CD4-positive, CD25-positive, alpha-beta regulatory T cell (primary cell): Measurements from ENCODE around the gene FAM168A. TPM values are rescaled to one million over a fixed set of nuclear protein-coding genes. Genes with fewer than 3 reads are reported as not detected.
A peak's percentile ranks its signal among the peaks of the same experiment; 100 is the strongest.

Experiments
- ATAC-seq, 2 donors: fragments of 150-1000 bp; cut with Tn5 transposase; one replicate each; pipeline ENCODE4 v1.10.0; 2021; ENCODE audit warnings: low read depth in 2 of 2, moderate number of reproducible peaks in 2 of 2, moderate library complexity in 1 of 2
- DNase-seq, 3 donors: peaks; one replicate each; pipeline versions ENCODE4 v3.0.0 to v3.0.0-alpha.2; 2012 to 2022; ENCODE audit warnings: mixed read lengths in 1 of 3
- H3K27ac ChIP-seq: one replicate; pipeline ENCODE4 v1.7.0; 2013; ENCODE audit warnings: mild to moderate bottlenecking, low read length; ENCODE audit not compliant: insufficient read depth, poor library complexity, severe bottlenecking
- H3K27me3 ChIP-seq: one replicate; pipeline ENCODE4 v1.7.0; 2013; ENCODE audit warnings: low read length; ENCODE audit not compliant: control insufficient read depth, insufficient read depth
- H3K36me3 ChIP-seq: one replicate; pipeline ENCODE4 v1.7.0; 2013; ENCODE audit warnings: mild to moderate bottlenecking, low read length, moderate library complexity; ENCODE audit not compliant: control insufficient read depth, insufficient read depth
- H3K4me1 ChIP-seq: 2 replicates; pipeline ENCODE4 v1.7.0; 2013; ENCODE audit warnings: mild to moderate bottlenecking, low read length; ENCODE audit not compliant: insufficient read depth, control insufficient read depth, poor library complexity, severe bottlenecking
- H3K4me3 ChIP-seq: one replicate; pipeline ENCODE4 v1.7.0; 2013; ENCODE audit warnings: low read depth, mild to moderate bottlenecking, low read length, moderate library complexity
- H3K9me3 ChIP-seq, 2 experiments: 1 replicate in 1 of 2; 2 replicates in 1 of 2; pipeline ENCODE4 v1.7.0; 2013; ENCODE audit warnings: low read length in 2 of 2, mild to moderate bottlenecking in 1 of 2, moderate library complexity in 1 of 2; ENCODE audit not compliant: control insufficient read depth in 2 of 2
- H3K27ac Mint-ChIP-seq, 3 donors: one replicate each; pipeline ENCODE4 v1.8.0; 2020 to 2022; ENCODE audit warnings: mild to moderate bottlenecking in 3 of 3, mixed read lengths in 3 of 3, moderate library complexity in 2 of 3
- H3K27me3 Mint-ChIP-seq: one replicate; pipeline ENCODE4 v1.8.0; 2022; ENCODE audit warnings: mild to moderate bottlenecking, mixed read lengths
- H3K36me3 Mint-ChIP-seq: one replicate; pipeline ENCODE4 v1.8.0; 2020; ENCODE audit warnings: mixed read lengths
- H3K4me1 Mint-ChIP-seq, 4 donors: one replicate each; pipeline ENCODE4 v1.8.0; 2020 to 2022; ENCODE audit warnings: mixed read lengths in 4 of 4, mild to moderate bottlenecking in 1 of 4
- H3K4me3 Mint-ChIP-seq, 4 donors: one replicate each; pipeline ENCODE4 v1.8.0; 2020 to 2022; ENCODE audit warnings: mild to moderate bottlenecking in 4 of 4, mixed read lengths in 4 of 4, moderate library complexity in 3 of 4
- H3K9me3 Mint-ChIP-seq, 7 donors: one replicate each; pipeline ENCODE4 v1.8.0; 2020 to 2022; ENCODE audit warnings: mixed read lengths in 7 of 7, mild to moderate bottlenecking in 3 of 7, moderate library complexity in 2 of 7
- polyA plus RNA-seq, 4 donors: library from polyadenylated mRNA; unstranded; fragments of 300-500 nt; fragmentation: Illumina TruSeq; gene quantifications; one replicate each; pipeline ENCODE4 v1.2.3, GENCODE V29; 2021
- total RNA-seq: library from RNA; stranded (reverse); gene quantifications from one replicate; pipeline ENCODE4 v1.2.3, GENCODE V29; 2022

Gene FAM168A
- total and polyA plus RNA-seq, 5 donors from 2014 or later = 1.5 to 21.3 (median 3.0) TPM

DNA sequence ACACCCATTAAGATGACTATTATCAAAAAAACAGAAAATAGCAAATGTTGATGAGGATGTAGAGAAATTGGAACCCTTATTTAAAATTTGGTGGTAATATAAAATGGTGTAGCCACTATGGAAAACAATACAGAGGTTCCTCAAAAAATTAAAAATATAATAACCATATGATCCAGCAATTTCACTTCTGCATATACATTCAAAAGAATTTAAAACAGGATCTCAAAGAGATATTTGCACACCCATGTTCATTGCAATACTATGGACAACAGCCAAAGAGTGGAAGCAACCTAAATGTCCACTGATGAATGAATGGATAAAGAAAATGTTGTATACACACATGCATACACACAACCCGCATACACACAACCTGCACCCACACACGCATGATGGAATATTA, 102.2 kb downstream of the FAM168A start:
- no peaks in the 10 kb centered on the region for H3K4me1 ChIP-seq
- DNase-seq (no peak), ATAC-seq (no peak)
- no peaks in the 10 kb centered on the region for H3K27me3 ChIP-seq
- H3K4me3 Mint-ChIP-seq = no peak overlapping the region
- no peaks in the 10 kb centered on the region for H3K27me3 Mint-ChIP-seq
- H3K27ac ChIP-seq = no peak overlapping the region
- peaks cover 37% of the 10 kb centered on the region for H3K36me3 Mint-ChIP-seq
- H3K4me3 ChIP-seq = no peak overlapping the region
- no peaks in the 10 kb centered on the region for H3K36me3 ChIP-seq
- H3K4me1 Mint-ChIP-seq = peaks cover 14 to 25% (median 19%) of the 10 kb centered on the region in 4 donors
- no peak overlapping the region for H3K27ac Mint-ChIP-seq
- H3K9me3 Mint-ChIP-seq = peaks cover 0 to 5% (median 0%) of the 10 kb centered on the region in 7 donors
- H3K9me3 ChIP-seq = no peaks in the 10 kb centered on the region

DNA sequence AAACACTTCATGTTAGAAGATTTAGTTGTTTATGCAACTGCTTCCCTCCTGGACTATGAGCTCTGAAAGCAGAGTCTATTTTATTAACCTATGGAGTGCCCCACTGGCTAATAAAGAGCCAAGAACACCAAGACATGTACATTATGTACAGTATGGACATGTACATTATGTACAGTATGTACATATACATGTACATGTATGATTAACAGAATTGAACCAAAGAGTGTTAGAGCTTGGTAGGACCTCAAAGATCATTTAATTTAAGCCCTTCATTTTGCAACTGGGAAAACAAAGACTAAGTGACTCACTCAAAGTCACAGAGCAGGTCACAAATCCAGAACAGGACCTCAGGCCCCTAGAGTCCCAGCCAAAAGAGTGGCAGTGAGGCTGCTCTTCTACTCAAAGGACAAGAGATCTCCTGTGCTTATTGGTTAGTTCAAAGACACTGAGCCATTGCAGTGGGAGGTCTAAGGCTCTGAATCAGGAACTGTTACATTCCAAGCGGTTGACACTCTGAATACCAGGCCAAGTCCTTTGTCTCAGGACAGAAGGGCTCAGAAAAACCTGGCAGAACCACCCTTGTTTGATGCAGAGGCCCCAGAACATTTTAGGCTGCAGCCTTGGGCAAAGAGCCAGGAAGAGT, 103.8 kb downstream of the FAM168A start:
- Mint-ChIP-seq H3K27ac (no peak overlapping the region), H3K9me3 (peaks cover 0 to 3% (median 0%) of the 10 kb centered on the region in 7 donors), H3K27me3 (no peaks in the 10 kb centered on the region), H3K4me3 (no peak overlapping the region), H3K36me3 (peaks cover 34% of the 10 kb centered on the region), H3K4me1 (peaks cover 6 to 18% (median 11%) of the 10 kb centered on the region in 4 donors)
- H3K27ac ChIP-seq = no peak overlapping the region
- H3K27me3 ChIP-seq = no peaks in the 10 kb centered on the region
- no peaks in the 10 kb centered on the region for H3K36me3 ChIP-seq
- no peak overlapping the region for H3K4me3 ChIP-seq
- DNase-seq = no peak
- no peaks in the 10 kb centered on the region for H3K4me1 ChIP-seq
- H3K9me3 ChIP-seq = no peaks in the 10 kb centered on the region
- ATAC-seq = no peak

- peaks cover 12 to 13% of the 10 kb centered on the region in 2 experiments for H3K9me3 ChIP-seq
Observed at GRCh38 chr11:73481626-73482025, 116.3 kb downstream of the FAM168A start.

DNA sequence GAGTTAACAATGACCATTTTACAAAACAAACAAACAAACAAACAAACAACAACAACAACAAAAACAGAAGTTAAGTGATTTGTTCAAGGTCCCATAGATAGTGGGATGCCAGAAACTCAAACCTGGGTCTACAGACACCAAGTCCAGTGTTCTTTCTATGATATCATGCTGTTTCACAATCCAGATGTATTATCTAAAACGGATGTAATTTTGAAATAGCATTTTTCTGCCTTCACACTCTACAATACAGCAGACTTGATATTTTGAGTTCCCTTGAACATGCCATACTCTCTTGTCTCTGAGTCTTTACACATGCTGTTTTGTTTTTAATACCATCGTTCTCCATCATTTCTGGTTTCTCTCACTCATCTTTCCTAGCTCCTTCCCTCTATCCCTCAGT, 117.2 kb downstream of the FAM168A start:
- DNase-seq (no peak), ATAC-seq (no peak)
- Mint-ChIP-seq H3K4me3 (no peak overlapping the region), H3K27me3 (no peaks in the 10 kb centered on the region), H3K36me3 (peaks cover 10% of the 10 kb centered on the region), H3K9me3 (peaks cover 0 to 12% (median 3%) of the 10 kb centered on the region in 7 donors), H3K4me1 (peaks cover 5 to 11% (median 5%) of the 10 kb centered on the region in 4 donors), H3K27ac (no peak overlapping the region)
- Histone ChIP-seq H3K4me3 (no peak overlapping the region), H3K9me3 (peaks cover 12 to 13% of the 10 kb centered on the region in 2 experiments), H3K4me1 (no peaks in the 10 kb centered on the region), H3K27me3 (no peaks in the 10 kb centered on the region), H3K36me3 (no peaks in the 10 kb centered on the region), H3K27ac (no peak overlapping the region)

More at GRCh38 chr11:73481626-73482025, 116.3 kb downstream of the FAM168A start:
- H3K4me3 ChIP-seq = no peak overlapping the region
- Mint-ChIP-seq H3K4me1 (peaks cover 5 to 11% (median 5%) of the 10 kb centered on the region in 4 donors), H3K9me3 (peaks cover 0 to 11% (median 3%) of the 10 kb centered on the region in 7 donors), H3K27me3 (no peaks in the 10 kb centered on the region), H3K27ac (no peak overlapping the region), H3K4me3 (no peak overlapping the region), H3K36me3 (peaks cover 9% of the 10 kb centered on the region)
- H3K27ac ChIP-seq = no peak overlapping the region
- DNase-seq = no peak
- no peaks in the 10 kb centered on the region for H3K27me3 ChIP-seq
- H3K36me3 ChIP-seq = no peaks in the 10 kb centered on the region
- H3K4me1 ChIP-seq = no peaks in the 10 kb centered on the region
- no peak for ATAC-seq

DNA sequence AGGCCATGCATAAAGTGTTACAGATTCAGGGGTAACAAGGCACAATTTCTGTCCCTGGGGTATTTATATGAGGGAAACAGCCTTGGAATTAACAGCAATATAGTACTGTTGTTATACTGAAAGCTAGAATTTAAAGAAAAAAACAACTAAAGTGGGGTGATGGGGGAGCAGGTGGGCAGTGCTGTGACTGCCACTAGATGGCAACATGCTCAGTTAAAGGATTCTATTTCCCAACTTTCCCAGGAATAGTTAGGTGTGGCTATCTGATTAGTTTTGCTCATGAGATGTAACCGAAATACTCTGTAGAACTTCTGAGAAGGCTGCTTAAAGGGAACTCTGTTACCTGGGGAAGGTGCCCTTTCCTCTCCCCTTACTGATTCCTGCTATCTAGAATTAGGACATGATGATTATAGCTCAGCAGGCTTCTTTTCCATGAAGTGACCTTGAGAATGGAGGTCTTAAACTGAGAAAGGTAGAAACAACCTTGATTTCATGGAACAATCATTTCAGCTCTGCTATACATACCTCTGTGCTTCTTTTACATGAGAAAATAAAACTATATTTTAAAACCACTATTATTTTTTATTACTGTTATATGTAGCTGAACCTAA, 119.1 kb downstream of the FAM168A start:
- Histone ChIP-seq H3K4me1 (no peaks in the 10 kb centered on the region), H3K27ac (no peak overlapping the region), H3K4me3 (no peak overlapping the region), H3K27me3 (no peaks in the 10 kb centered on the region), H3K36me3 (no peaks in the 10 kb centered on the region), H3K9me3 (peaks cover 12 to 13% of the 10 kb centered on the region in 2 experiments)
- no peak for ATAC-seq
- Mint-ChIP-seq H3K4me3 (no peak overlapping the region), H3K9me3 (peaks cover 0 to 12% (median 3%) of the 10 kb centered on the region in 7 donors), H3K36me3 (peaks cover 10% of the 10 kb centered on the region), H3K27ac (no peak overlapping the region), H3K4me1 (peaks cover 5 to 11% (median 5%) of the 10 kb centered on the region in 4 donors), H3K27me3 (no peaks in the 10 kb centered on the region)
- DNase-seq = peak in 1 of 3 donors; percentile 2

DNA sequence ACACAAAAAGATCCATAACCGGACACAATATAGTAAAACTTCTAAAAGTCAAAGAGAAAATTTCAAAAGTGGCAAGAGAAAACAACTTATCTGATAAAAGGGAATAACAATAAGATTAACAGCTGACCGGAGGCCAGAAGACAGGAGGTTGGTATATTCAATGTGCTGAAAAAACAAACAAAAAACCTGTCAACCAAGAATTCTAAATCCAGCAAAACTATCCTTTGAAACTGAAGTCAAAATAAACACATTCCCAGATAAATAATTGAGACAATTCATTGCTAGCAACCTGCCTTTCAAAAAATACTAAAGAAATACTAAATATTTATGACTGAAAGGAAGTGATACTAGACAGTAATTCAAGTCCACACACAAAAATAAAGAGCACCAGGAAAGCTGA, 120.4 kb downstream of the FAM168A start:
- H3K36me3 ChIP-seq = no peaks in the 10 kb centered on the region
- ATAC-seq = no peak
- peaks cover 0 to 12% (median 3%) of the 10 kb centered on the region in 7 donors for H3K9me3 Mint-ChIP-seq
- H3K4me3 Mint-ChIP-seq = no peak overlapping the region
- H3K4me1 ChIP-seq = no peaks in the 10 kb centered on the region
- peaks cover 12 to 13% of the 10 kb centered on the region in 2 experiments for H3K9me3 ChIP-seq
- no peaks in the 10 kb centered on the region for H3K27me3 ChIP-seq
- peaks cover 5 to 14% (median 5%) of the 10 kb centered on the region in 4 donors for H3K4me1 Mint-ChIP-seq
- H3K36me3 Mint-ChIP-seq = peaks cover 10% of the 10 kb centered on the region
- H3K4me3 ChIP-seq = no peak overlapping the region
- H3K27me3 Mint-ChIP-seq = no peaks in the 10 kb centered on the region
- no peak overlapping the region for H3K27ac Mint-ChIP-seq
- H3K27ac ChIP-seq = no peak overlapping the region
- no peak for DNase-seq

- Histone ChIP-seq H3K27ac (no peak overlapping the region), H3K4me3 (no peak overlapping the region), H3K27me3 (no peaks in the 10 kb centered on the region), H3K4me1 (no peaks in the 10 kb centered on the region), H3K9me3 (peaks cover 12 to 13% of the 10 kb centered on the region in 2 experiments), H3K36me3 (no peaks in the 10 kb centered on the region)
- peaks cover 0 to 12% (median 3%) of the 10 kb centered on the region in 7 donors for H3K9me3 Mint-ChIP-seq
- ATAC-seq (no peak), DNase-seq (no peak)
- peaks cover 14% of the 10 kb centered on the region for H3K36me3 Mint-ChIP-seq
- H3K4me1 Mint-ChIP-seq = peaks cover 0 to 10% (median 4%) of the 10 kb centered on the region in 4 donors
- no peak overlapping the region for H3K4me3 Mint-ChIP-seq
- no peak overlapping the region for H3K27ac Mint-ChIP-seq
- H3K27me3 Mint-ChIP-seq = no peaks in the 10 kb centered on the region
Observed at GRCh38 chr11:73475549-73476095, 122.3 kb downstream of the FAM168A start.
